GM23338 (cell line): ENCODE data around the gene MARCHF3. TPM values are rescaled to one million over a fixed set of nuclear protein-coding genes. Genes with fewer than 3 reads are reported as not detected.

Experiments used
- ATAC-seq: fragments of 200-7000 bp; cut with Tn5 transposase; 3 replicates; pipeline ENCODE4 v1.9.1; 2020
- DNase-seq: peaks from one replicate; pipeline ENCODE4 v3.0.0-alpha.2; 2015; ENCODE audit warnings: low spot score
- H2AFZ ChIP-seq: fragments of 200-600 bp; sonication (generic); 2 replicates; pipeline ENCODE4 v1.8.0; 2016; ENCODE audit warnings: antibody characterized with exemption, mild to moderate bottlenecking, moderate library complexity
- H3F3A ChIP-seq: fragments of 200-600 bp; sonication (generic); replicated peaks from 2 replicates; pipeline ENCODE4 v1.8.0; 2017; ENCODE audit warnings: antibody characterized with exemption, mixed run types, low read depth
- H3K27ac ChIP-seq: fragments of 200-600 bp; sonication (generic); 2 replicates; pipeline ENCODE4 v1.6.1; 2016; ENCODE audit warnings: low read depth
- H3K27me3 ChIP-seq: fragments of 200-600 bp; sonication (generic); 2 replicates; pipeline ENCODE4 v1.8.0; 2016; ENCODE audit warnings: mild to moderate bottlenecking, mixed run types, moderate library complexity; ENCODE audit not compliant: insufficient read depth
- H3K36me3 ChIP-seq: fragments of 200-600 bp; sonication (generic); 2 replicates; pipeline ENCODE4 v1.8.0; 2016; ENCODE audit warnings: mild to moderate bottlenecking; ENCODE audit not compliant: insufficient read depth
- H3K4me1 ChIP-seq: fragments of 200-600 bp; sonication (generic); 2 replicates; pipeline ENCODE4 v1.8.0; 2016; ENCODE audit warnings: mild to moderate bottlenecking, moderate library complexity; ENCODE audit not compliant: insufficient read depth
- H3K4me2 ChIP-seq: fragments of 200-600 bp; sonication (generic); 2 replicates; pipeline ENCODE4 v1.7.1; 2017; ENCODE audit warnings: mixed run types
- H3K4me3 ChIP-seq: fragments of 200-600 bp; sonication (generic); 2 replicates; pipeline ENCODE4 v1.6.1; 2016; ENCODE audit warnings: mixed run types
- H3K79me2 ChIP-seq: fragments of 200-600 bp; sonication (generic); replicated peaks from 2 replicates; pipeline ENCODE4 v1.8.0; 2017; ENCODE audit warnings: mild to moderate bottlenecking; ENCODE audit not compliant: insufficient read depth
- H3K9me2 ChIP-seq: fragments of 200-600 bp; sonication (generic); 2 replicates; pipeline ENCODE4 v1.8.0; 2017; ENCODE audit not compliant: insufficient read depth
- H4K20me1 ChIP-seq: fragments of 200-600 bp; sonication (generic); replicated peaks from 2 replicates; pipeline ENCODE4 v1.8.0; 2017; ENCODE audit warnings: mild to moderate bottlenecking; ENCODE audit not compliant: insufficient read depth
- H3K27ac Mint-ChIP-seq: 2 replicates; pipeline ENCODE4 v1.8.0; 2020; ENCODE audit warnings: inconsistent platforms, mild to moderate bottlenecking, moderate library complexity, mixed read lengths
- H3K27me3 Mint-ChIP-seq: 3 replicates; pipeline ENCODE4 v1.8.0; 2022; ENCODE audit warnings: low read depth, mild to moderate bottlenecking, moderate library complexity, mixed read lengths, inconsistent platforms; ENCODE audit not compliant: insufficient read depth, poor library complexity
- H3K36me3 Mint-ChIP-seq: 3 replicates; pipeline ENCODE4 v1.8.0; 2021; ENCODE audit warnings: low read depth, mild to moderate bottlenecking, inconsistent platforms, moderate library complexity, mixed read lengths
- H3K4me1 Mint-ChIP-seq: 3 replicates; pipeline ENCODE4 v1.8.0; 2020; ENCODE audit warnings: mild to moderate bottlenecking, inconsistent platforms, mixed read lengths
- H3K4me3 Mint-ChIP-seq: 3 replicates; pipeline ENCODE4 v1.8.0; 2021; ENCODE audit warnings: moderate library complexity, mild to moderate bottlenecking, inconsistent platforms, mixed read lengths
- H3K9me3 Mint-ChIP-seq: 3 replicates; pipeline ENCODE4 v1.8.0; 2020; ENCODE audit warnings: moderate library complexity, mild to moderate bottlenecking, inconsistent platforms, mixed read lengths
- CTCF ChIP-seq, 2 experiments: fragments of 200-600 bp in 1 of 2; sonication (generic) in 1 of 2; conservative IDR thresholded peaks; 2 replicates each; pipeline versions ENCODE4 v1.5.1 to v1.6.1; 2016 to 2017; ENCODE audit warnings: antibody characterized with exemption in 2 of 2, low read depth in 2 of 2, mild to moderate bottlenecking in 2 of 2, moderate library complexity in 1 of 2
- ZNF462 ChIP-seq: fragments of 250-450 bp; sonication (Bioruptor Pico); IDR thresholded peaks from 2 replicates; pipeline ENCODE4 v1.5.0; 2020; ENCODE audit warnings: mild to moderate bottlenecking, moderate library complexity
- polyA plus RNA-seq: library from polyadenylated mRNA; unstranded; fragments of >200 nt; fragmentation: Nextera tagmentation; extraction: Ambion mirVana; gene quantifications from 2 replicates; pipeline ENCODE4 v1.2.1, GENCODE V29; 2016
- total RNA-seq: library from RNA; depleted of rRNA; stranded (reverse); fragments of >200 nt; shearing (Covaris generic); gene quantifications from 2 replicates; pipeline ENCODE4 v1.2.3, GENCODE V29; 2014
- TF ChIP-seq, protein P1 (sequence below): IDR thresholded peaks from 2 replicates; pipeline ENCODE4 v1.6.1; 2016; ENCODE audit warnings: antibody characterized with exemption

Gene MARCHF3
- total and polyA plus RNA-seq, 2 experiments from 2014 or later = 7.0 to 12.7 TPM

- ATAC-seq (no peak), DNase-seq (no peak)
- Histone ChIP-seq H3K27ac (no peak overlapping the region), H3K4me1 (peaks cover 34% of the 10 kb centered on the region), H3K79me2 (no peaks in the 10 kb centered on the region), H3K36me3 (no peaks in the 10 kb centered on the region), H3K4me3 (no peak overlapping the region), H3K4me2 (no peak overlapping the region), H4K20me1 (no peaks in the 10 kb centered on the region), H2AFZ (no peak overlapping the region), H3F3A (peaks cover 5% of the 10 kb centered on the region; the same call in 1 of the 2 replicates), H3K27me3 (no peaks in the 10 kb centered on the region), H3K9me2 (no peaks in the 10 kb centered on the region)
- Mint-ChIP-seq H3K4me1 (peaks cover 48% of the 10 kb centered on the region), H3K9me3 (no peaks in the 10 kb centered on the region), H3K27me3 (peaks cover 5% of the 10 kb centered on the region), H3K4me3 (no peak overlapping the region), H3K36me3 (peaks cover 12% of the 10 kb centered on the region), H3K27ac (peak overlapping the region; percentile 13; the same call in 1 of the 2 replicates)
- TF ChIP-seq ZNF462 (CRISPR knock-in tag) (no peak), CTCF (conservative IDR thresholded peaks at IDR 0.05; ENCODE audit: low read depth in 2 of 2) (no peak)
- TF ChIP-seq, protein P1, sequence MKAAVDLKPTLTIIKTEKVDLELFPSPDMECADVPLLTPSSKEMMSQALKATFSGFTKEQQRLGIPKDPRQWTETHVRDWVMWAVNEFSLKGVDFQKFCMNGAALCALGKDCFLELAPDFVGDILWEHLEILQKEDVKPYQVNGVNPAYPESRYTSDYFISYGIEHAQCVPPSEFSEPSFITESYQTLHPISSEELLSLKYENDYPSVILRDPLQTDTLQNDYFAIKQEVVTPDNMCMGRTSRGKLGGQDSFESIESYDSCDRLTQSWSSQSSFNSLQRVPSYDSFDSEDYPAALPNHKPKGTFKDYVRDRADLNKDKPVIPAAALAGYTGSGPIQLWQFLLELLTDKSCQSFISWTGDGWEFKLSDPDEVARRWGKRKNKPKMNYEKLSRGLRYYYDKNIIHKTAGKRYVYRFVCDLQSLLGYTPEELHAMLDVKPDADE = no peak
Observed at GRCh38 chr5:126872561-126873354, 157.6 kb downstream of the MARCHF3 start.
